ENCODE measurements around the gene PAX2. TPM values are rescaled to one million over a fixed set of nuclear protein-coding genes. Genes with fewer than 3 reads are reported as not detected.

The PAX2 gene
- total RNA-seq, 4 donors from 2014 or later, result not detected

DNA sequence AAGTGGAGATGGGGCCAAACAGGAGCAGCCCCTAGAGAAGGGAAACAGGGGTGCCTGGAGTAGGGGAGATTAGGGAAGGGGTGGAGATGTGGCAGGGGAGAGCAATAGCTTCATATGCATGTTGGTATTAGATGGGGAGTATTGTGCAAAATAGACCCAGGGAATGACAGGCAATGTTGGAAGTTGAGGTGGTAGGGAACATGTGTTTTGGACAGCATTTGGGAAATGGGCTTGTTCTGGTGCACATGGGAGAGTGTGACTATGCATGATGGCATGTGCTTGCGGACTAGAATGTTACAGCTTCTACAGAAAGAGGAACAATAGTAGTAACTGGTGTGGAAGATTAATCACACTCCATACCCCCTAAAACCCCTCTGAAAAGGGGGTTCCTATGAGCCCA is 10.4 kb downstream of the PAX2 start:
- WGBS, 2 donors, result 86 to 94% methylated on average over 1 of the region's 1 CpG
- H3K4me3 ChIP-seq (ENCODE audit: low read depth, poor library complexity, severe bottlenecking), result no peak overlapping the region
- no peak for DNase-seq (ENCODE audit: low spot score in 2 of 2)
- TF ChIP-seq, protein P1, sequence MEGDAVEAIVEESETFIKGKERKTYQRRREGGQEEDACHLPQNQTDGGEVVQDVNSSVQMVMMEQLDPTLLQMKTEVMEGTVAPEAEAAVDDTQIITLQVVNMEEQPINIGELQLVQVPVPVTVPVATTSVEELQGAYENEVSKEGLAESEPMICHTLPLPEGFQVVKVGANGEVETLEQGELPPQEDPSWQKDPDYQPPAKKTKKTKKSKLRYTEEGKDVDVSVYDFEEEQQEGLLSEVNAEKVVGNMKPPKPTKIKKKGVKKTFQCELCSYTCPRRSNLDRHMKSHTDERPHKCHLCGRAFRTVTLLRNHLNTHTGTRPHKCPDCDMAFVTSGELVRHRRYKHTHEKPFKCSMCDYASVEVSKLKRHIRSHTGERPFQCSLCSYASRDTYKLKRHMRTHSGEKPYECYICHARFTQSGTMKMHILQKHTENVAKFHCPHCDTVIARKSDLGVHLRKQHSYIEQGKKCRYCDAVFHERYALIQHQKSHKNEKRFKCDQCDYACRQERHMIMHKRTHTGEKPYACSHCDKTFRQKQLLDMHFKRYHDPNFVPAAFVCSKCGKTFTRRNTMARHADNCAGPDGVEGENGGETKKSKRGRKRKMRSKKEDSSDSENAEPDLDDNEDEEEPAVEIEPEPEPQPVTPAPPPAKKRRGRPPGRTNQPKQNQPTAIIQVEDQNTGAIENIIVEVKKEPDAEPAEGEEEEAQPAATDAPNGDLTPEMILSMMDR (IDR thresholded peaks at IDR 0.05), result no peak
- no peak for TF ChIP-seq POLR2A (IDR thresholded peaks at IDR 0.05)
- intact Hi-C loops (cut with DNase I; ENCODE audit: low total_unique reads), result no loop called here

DNA sequence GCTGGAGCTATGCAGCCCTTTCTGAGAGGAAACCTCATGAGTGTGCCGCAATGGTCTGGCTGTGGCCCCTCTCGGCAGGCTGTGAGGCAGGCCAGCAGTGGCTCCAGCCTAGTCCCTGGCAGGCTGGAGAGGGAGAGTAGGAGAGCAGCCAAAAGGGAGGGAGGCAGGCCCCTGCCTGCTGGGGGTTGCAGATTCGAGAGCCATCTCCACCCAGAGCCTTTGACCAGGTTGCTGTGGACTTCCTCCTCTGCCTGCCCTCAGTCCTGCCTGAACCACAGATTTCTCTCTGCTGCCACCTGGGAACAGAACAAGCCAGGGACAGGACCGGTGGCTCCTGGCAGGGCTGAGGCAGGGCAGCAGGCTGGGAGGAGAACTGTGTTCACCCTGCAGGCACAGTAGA is 13.9 kb downstream of the PAX2 start:
- no peak overlapping the region for H3K4me3 ChIP-seq (ENCODE audit: low read depth, poor library complexity, severe bottlenecking)
- 50 to 61% methylated on average over 4 of the region's 4 CpGs for WGBS, 2 donors
- DNase-seq (ENCODE audit: low spot score in 2 of 2), result no peak
- intact Hi-C loops (cut with DNase I; ENCODE audit: low total_unique reads), result no loop called here
- TF ChIP-seq, protein P1 (IDR thresholded peaks at IDR 0.05), result no peak
- no peak for TF ChIP-seq POLR2A (IDR thresholded peaks at IDR 0.05)

DNA sequence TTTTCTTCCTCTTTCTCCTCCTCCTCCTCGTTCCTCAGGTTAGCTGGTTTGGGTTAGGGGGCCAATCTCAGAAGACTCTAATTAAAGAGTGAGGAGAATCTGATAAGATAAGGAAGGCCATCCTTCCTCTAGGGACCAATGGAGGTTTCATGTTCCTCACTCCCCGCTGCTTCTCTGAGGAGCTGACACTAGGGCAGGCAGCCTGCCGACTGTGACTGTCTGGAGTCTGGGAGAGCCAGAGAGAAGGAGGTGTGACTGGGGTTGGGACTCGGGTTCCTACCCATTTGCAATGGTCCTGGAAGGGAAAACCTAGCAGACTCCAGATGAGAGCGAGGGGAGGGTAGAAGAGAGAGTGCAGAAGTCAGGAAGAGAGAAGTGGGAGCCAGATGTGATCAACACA is 15.3 kb downstream of the PAX2 start:
- WGBS, 2 donors, result 35 to 51% methylated on average over 5 of the region's 5 CpGs
- DNase-seq (ENCODE audit: low spot score in 2 of 2), result no peak
- TF ChIP-seq POLR2A (IDR thresholded peaks at IDR 0.05), result no peak
- TF ChIP-seq, protein P1 (IDR thresholded peaks at IDR 0.05), result no peak
- intact Hi-C loops (cut with DNase I; ENCODE audit: low total_unique reads), result no loop called here
- H3K4me3 ChIP-seq (ENCODE audit: low read depth, poor library complexity, severe bottlenecking), result no peak overlapping the region

DNA sequence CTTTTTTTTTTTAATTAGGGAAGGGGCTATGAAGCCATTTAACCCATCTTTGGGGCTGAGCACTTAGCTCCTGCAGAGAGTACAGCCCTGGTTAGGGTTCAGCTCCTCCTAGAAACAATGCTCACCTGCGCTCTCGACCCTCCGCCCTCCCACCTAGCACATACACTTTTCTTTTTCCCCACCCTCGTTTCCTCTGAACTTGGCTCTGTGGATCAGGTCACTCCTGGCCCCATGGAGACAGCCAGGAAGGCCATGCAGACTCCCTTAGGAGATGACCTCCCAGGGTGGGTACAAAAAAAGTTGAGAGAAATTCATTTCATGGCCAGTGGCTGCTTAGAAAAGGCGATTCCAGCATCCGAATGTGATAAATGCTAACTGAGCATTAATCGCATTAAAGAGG is 15.8 kb downstream of the PAX2 start:
- H3K4me3 ChIP-seq (ENCODE audit: low read depth, poor library complexity, severe bottlenecking), result no peak overlapping the region
- WGBS, 2 donors, result 82 to 85% methylated on average over 7 of the region's 7 CpGs
- intact Hi-C loops (cut with DNase I; ENCODE audit: low total_unique reads), result no loop called here
- TF ChIP-seq, protein P1 (IDR thresholded peaks at IDR 0.05), result no peak
- no peak for TF ChIP-seq POLR2A (IDR thresholded peaks at IDR 0.05)
- DNase-seq (ENCODE audit: low spot score in 2 of 2), result no peak

DNA sequence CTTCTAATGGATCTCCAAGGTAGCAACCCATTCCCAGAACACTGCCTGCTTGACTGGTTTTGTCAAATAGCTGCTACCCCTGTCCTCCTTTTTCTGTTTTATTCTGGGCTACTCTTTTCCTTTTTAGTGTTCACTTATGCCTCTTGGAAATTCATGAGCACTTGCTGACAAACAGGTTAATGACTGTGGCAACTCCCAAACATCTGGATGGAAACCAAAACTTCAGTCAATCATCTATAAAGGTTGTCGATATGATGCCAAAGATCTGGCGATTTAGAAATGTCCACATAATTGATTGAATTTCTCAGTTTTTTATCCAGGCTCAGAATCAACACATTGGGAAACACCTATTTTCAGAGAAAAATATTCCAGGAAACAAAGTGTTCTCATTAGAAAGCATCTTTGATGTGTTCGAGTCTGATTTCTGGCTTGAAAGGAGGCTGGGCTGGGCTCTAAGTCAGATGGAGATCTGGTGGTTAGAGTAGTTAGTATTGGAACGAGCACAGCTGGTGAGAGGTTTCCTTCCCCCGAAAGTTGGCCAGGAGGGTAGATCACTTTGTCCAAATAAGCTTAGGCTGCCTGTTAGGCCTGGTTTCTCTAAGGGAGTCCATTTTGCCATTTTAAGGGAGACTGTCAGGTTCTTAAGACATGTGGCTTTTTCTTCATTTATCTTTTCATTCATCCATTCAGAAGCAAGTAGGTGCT is 17.8 kb downstream of the PAX2 start:
- intact Hi-C loops (cut with DNase I; ENCODE audit: low total_unique reads), result no loop called here
- 60 to 64% methylated on average over 5 of the region's 5 CpGs for WGBS, 2 donors
- no peak overlapping the region for H3K4me3 ChIP-seq (ENCODE audit: low read depth, poor library complexity, severe bottlenecking)
- TF ChIP-seq POLR2A (IDR thresholded peaks at IDR 0.05), result no peak
- TF ChIP-seq, protein P1 (IDR thresholded peaks at IDR 0.05), result no peak
- DNase-seq (ENCODE audit: low spot score in 2 of 2), result no peak
